ENCODE results near the gene FAM25A.

- no peak for TF ChIP-seq CTCF (IDR thresholded peaks at IDR 0.05)
- no peak for TF ChIP-seq POLR2AphosphoS5 (IDR thresholded peaks at IDR 0.05; ENCODE audit: low read depth, low read length)
- no peak for TF ChIP-seq TCF7L2 (IDR thresholded peaks at IDR 0.05; ENCODE audit: low read depth, low read length)
- no peak for TF ChIP-seq REST (IDR thresholded peaks at IDR 0.05; ENCODE audit: insufficient read depth in 1 of 2, low read depth in 2 of 2, low read length in 1 of 2)
- no peak for TF ChIP-seq SIN3A (IDR thresholded peaks at IDR 0.05; ENCODE audit: borderline replicate concordance, insufficient read depth, low read depth, low read length)
Observed at GRCh38 chr10:87066865-87067264, 46.8 kb downstream of the FAM25A start.
